Left renal pelvis (tissue), 4 donors: ENCODE results near the gene POLR3GL. TPM values are rescaled to one million over a fixed set of nuclear protein-coding genes. Genes with fewer than 3 reads are reported as not detected.

ENCODE experiments used
- DNase-seq, 4 donors: peaks; one replicate each; pipeline ENCODE4 v3.0.0-alpha.2; 2013; ENCODE audit warnings: low read depth in 4 of 4, low spot score in 3 of 4
- polyA plus RNA-seq, 4 donors: library from polyadenylated mRNA; unstranded; fragments of 120-200 nt; gene quantifications; one replicate each; pipeline ENCODE4 v1.2.1, GENCODE V29; 2013; ENCODE audit not compliant: insufficient read length in 4 of 4

The POLR3GL gene
- polyA plus RNA-seq, 4 donors = 30.5 to 39.9 (median 39.3) TPM

DNA sequence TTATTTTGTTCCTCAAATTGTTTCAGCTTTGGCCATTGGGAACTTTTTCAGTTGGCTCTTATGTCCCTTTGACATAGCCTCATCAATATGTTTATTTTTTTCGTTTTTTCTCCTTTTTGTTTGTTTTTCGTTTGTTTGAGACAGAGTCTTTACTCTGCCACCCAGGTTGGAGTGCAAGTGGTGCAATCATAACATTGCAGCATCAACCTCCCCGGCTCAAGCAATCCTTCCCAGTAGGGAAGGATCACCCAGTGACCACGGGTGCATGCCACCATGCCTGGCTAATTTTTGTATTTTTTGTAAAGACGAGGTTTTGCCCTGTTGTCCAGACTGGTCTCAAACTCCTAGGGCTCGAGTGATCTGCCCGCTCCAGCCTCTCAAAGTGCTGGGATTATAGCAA lies 8.1 kb downstream of the POLR3GL start:
- DNase-seq = no peak

DNA sequence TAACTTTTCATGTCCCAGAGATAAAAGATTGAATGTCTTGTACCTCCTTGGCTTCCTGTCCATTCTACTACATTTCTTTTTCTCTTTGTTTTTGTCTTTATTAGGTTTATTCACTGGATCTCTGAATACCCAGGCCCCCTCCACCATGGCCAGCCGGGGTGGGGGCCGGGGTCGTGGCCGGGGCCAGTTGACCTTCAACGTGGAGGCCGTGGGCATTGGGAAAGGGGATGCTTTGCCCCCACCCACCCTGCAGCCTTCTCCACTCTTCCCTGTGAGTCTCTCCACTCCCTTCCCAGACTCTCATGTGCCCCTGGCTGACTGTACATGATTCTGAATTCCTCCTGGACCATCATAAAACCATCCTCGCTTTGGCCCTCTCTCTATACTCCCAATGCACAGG lies 10.2 kb downstream of the POLR3GL start:
- DNase-seq = no peak

DNA sequence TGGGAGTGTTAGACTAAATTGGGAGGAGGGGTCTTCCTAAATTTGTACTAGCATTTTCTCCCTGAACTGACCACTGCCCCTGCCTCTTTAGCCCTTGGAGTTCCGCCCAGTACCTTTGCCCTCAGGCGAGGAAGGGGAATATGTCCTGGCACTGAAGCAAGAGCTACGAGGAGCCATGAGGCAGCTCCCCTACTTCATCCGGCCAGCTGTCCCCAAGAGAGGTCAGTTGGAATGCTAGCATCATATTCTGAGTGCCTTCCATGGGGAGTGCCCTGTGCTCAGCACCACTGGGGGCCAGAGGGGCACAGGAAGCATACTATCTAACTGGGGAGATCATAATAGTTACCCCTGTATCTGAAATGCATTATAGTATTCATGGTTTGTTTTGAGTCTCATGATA lies 10.7 kb downstream of the POLR3GL start:
- DNase-seq = no peak

- no peak for DNase-seq
Observed at GRCh38 chr1:145977016-145977415, 12.5 kb downstream of the POLR3GL start.

DNA sequence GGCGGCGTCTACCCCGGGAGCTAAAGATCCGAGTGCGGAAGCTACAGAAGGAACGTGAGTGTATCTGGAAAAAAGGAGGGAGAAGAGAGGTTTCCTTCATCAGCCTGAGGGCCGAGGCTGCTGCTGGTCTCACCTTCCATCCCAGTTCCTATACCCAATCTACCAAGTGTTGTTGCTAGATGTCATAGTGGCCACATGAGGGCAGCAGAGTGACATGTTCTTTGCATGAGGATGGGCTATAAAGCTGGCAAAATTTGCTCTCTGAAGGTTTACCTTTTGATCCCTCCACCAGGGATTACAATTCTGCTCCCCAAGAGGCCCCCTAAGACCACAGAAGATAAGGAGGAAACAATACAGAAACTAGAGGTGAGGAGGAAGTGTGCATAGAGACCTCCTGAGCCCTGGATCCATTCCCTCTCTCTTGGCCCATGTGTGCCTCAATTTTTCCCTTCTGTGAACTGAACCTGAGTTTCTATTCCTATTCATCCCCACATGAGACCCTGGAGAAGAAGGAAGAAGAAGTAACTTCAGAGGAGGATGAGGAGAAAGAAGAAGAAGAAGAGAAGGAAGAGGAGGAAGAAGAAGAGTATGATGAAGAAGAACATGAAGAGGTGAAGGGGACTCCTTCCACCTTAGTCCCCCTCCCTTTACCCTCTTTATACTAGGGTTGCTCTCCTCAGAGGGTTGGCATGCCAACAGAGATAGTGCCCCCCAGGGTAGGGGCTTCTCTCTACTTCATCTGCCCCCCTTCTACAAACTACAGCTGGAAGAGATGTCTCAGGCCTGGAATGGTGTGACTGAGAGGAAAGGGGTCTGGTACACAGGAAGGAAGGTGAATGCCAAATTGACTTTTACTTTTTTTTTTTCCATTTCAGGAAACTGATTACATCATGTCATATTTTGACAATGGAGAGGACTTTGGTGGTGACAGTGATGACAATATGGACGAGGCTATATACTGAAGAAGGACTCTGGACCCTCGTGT lies 13.3 kb downstream of the POLR3GL start:
- DNase-seq = no peak

- no peak for DNase-seq
Observed at GRCh38 chr1:145978471-145978853, 14.0 kb downstream of the POLR3GL start.

GRCh38 chr1:145978854-145979745 lies 14.6 kb downstream of the POLR3GL start:
- DNase-seq = peak; percentile 93 to 99 (median 96)

DNA sequence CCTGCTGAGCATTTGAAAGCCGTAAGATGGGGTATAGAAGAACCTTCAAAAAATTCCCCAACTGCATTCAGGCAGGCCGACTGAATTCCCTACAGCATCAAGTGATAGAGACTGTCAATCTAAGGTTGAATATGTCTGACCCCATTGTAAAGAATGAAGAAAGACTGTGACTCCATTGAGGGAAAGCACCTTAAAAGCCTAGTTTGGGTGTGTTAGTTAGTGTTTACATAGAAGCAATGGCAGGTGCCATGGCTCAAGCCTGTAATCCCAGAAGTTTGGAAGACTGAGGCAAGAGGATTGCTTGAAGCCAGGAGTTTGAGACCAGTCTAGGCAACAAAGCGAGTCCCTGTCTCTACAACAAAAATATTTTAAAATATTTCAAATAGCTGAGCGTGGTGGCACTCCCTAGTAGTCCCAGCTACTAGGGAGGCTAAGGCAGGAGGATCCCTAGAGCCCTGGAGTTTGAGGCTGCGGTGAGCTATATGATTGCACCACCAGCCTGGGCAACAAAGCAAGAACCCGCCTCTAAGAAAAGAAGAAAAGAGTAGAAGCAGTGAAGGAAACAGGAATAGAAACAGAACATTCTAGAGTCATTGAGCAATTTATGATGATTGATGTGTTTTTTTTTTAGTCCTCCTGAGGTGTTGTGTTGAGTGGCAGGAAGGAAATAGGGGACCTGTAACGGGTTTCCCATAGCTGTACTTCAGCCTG lies 15.4 kb downstream of the POLR3GL start:
- no peak for DNase-seq

- DNase-seq = no peak
Observed at GRCh38 chr1:145980457-145980994, 16.0 kb downstream of the POLR3GL start.

DNA sequence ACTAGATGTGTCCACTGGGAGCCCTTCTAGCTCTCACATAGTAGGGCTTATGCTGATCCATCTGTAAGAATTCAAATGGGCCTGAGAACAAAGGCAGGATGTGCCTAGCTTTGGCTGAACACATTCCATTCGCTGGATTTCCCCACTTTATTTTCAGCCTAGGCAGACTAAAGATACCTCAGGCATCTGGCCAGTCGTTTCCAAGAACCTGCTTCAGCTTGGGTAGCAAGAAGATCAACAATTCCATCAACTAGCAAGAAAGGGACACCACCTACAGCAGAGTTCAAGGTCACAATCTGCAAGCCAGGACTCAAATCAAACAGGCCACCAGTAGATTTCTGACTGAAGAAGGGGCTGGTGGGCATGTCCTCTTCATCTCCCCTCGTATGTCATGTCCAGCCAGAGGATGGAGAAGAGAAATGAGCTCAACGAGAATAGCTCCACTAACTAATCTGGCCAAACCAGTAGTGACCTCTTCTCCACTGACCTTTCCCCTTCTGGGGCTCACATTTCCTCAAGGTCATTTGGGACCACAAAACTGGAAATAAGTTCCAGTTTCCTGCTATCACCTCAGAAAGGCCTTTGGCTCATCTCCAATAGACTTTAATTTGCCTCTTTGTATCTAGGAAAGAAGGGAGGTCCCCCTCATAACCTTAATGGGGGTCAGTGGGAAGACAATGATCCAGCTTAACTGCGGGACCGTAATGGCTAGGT lies 17.7 kb downstream of the POLR3GL start:
- DNase-seq = no peak

DNA sequence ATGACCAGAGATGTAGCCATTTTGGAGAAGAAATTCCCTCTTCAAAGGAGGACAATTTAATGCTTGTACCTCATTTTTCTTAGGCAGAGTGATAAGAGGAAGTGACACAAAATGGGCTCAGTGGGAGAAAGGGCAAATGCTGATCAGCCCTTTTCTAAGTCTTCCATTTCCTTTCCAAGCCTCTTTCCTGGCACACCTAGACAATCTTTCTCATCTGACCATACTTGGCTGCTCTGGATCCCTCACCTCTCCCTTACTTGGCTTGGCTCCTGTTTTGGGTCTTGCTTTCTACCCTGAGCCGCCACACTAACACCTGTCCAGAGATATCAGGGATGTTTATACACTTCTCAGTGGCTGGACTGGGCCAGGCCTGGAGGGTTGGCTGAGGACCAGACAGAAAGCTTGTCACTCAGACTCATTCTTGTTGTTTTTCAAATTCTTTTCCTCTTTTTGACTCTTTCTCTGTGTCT lies 18.8 kb downstream of the POLR3GL start:
- DNase-seq = no peak

DNA sequence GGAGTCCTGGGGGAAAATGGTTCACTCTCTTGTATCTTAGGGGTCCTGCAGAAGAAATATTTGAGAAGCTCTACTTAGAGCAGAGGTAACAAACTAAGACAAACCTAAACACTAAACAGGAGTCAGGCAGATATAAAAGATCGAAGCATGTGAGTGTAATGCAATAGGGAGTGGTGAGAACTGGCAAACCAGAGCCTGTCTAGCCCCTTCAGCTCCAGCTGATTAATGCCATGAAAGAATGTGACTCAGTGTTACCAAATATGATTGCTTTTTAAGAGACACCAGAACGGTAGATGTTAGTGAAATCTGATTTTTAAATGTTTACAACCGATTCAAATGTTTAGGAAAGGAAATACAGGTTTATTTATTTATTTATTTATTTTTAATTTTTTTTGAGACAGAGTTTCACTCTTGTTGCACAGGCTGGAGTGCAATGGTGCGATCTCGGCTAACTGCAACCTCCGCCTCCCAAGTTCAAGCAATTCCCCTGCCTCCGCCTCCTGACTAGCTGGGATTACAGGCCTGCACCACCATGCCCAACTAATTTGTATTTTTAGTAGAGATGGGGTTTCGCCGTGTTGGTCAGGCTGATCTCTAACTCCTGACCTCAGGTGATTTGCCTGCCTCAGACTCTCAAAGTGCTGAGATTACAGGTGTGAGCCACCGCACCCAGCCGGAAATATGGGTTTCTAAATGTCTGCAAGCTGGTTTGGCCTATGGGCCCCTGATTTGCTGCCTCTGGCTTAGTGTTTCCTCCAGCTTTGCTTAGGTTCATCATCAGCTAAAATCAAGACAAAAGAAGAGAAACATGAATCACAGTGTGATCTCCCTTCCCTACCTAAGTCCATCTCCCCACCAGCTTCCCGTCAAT lies 19.7 kb downstream of the POLR3GL start:
- no peak for DNase-seq

- DNase-seq = no peak
Observed at GRCh38 chr1:145985129-145985501, 20.6 kb downstream of the POLR3GL start.

DNA sequence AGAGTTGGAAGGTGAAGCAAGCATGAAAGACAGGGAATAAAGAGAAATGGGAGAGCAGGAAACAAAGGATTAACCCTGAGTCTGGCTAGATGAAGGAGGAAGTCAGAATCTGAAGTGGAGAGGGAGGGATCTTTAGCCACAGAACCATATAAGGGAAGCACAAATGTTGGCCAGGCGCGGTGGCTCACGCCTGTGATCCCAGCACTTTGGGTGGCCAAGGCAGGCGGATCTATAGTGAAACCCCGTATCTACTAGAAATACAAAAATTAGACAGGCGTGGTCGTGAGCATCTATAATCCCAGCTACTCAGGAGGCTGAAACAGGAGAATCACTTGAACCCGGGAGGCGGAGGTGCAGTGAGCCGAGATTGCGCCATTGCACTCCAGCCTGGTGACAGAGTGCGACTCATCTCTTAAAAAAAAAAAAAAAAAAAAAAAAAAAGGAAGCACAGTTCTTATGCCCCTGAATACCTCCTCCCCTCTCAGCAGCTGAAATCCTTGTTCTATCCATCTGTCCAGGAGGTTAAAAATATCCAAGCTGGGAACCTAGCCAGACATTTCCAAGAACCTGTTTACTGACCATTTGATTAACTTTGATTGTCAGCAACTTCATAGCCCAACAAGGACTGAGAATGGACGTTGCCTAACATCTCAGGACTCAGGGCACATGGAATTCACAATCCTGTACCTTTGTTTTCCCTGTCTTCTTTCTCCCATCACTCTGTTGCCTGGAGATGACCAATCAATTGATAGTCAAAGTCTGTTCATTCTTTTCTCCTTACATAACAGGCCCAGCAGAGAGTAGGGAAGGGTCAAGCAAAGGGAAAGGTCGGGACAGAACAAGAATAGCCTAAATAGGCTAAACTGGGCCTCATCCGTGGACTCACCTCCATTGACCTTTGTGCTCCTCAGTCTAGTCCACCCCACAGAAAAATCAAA lies 21.3 kb downstream of the POLR3GL start:
- DNase-seq = no peak

GRCh38 chr1:145986551-145986950 lies 22.1 kb downstream of the POLR3GL start:
- no peak for DNase-seq

- DNase-seq = no peak
Observed at GRCh38 chr1:145987926-145988325, 23.4 kb downstream of the POLR3GL start.

- DNase-seq = no peak
Observed at GRCh38 chr1:145988773-145989172, 24.3 kb downstream of the POLR3GL start.
